B cell (primary cell): ENCODE results near the gene ZNF354B. TPM values are rescaled to one million over a fixed set of nuclear protein-coding genes. Genes with fewer than 3 reads are reported as not detected.
"Not testable (repeated sequence)": the region's sequence is repeated elsewhere in the genome, so short reads cannot be mapped to it uniquely, and the experiment has no call there.

ENCODE experiments used
- ATAC-seq: fragments of 200-7000 bp; cut with Tn5 transposase; one replicate; pipeline ENCODE4 v1.10.0; 2021; ENCODE audit warnings: low read depth, mild to moderate bottlenecking, moderate number of reproducible peaks, moderate library complexity
- CTCF ChIA-PET: fragments of 350-600 bp; sonication (Branson Sonifier 250); formaldehyde crosslinking; loops from one replicate; lab custom pipeline; 2021; ENCODE audit warnings: antibody characterized with exemption, inconsistent platforms; lab: Charles Lee
- POLR2A ChIA-PET: fragments of 350-600 bp; sonication (Branson Sonifier 250); formaldehyde crosslinking; loops from one replicate; lab custom pipeline; 2021; ENCODE audit warnings: antibody characterized with exemption; lab: Charles Lee
- DNase-seq: peaks from one replicate; pipeline ENCODE4 v3.0.0; 2013
- H2AFZ ChIP-seq: 2 replicates; pipeline ENCODE4 v1.6.1; 2012; ENCODE audit warnings: mild to moderate bottlenecking, low read depth, low read length; ENCODE audit not compliant: insufficient read depth, poor library complexity, severe bottlenecking
- H3K27ac ChIP-seq, 2 donors: 1 replicate in 1 of 2; 2 replicates in 1 of 2; pipeline ENCODE4 v1.5.1; 2012 to 2013; ENCODE audit warnings: low read length in 2 of 2, mild to moderate bottlenecking in 2 of 2, moderate library complexity in 1 of 2
- H3K27me3 ChIP-seq, 4 experiments: fragments of 200-600 bp in 1 of 4; sonication (generic) in 1 of 4; replicated peaks in 1 of 4; 1 replicate in 2 of 4; 2 replicates in 2 of 4; pipeline versions ENCODE4 v1.6.1 to v1.7.0; 2013 to 2016; ENCODE audit warnings: low read length in 3 of 4, mild to moderate bottlenecking in 2 of 4, mixed read lengths in 1 of 4, moderate library complexity in 1 of 4; ENCODE audit not compliant: insufficient read depth in 4 of 4, control insufficient read depth in 3 of 4; ENCODE audit errors: control extremely low read depth in 1 of 4
- H3K36me3 ChIP-seq, 2 experiments: replicated peaks in 1 of 2; 1 replicate in 1 of 2; 2 replicates in 1 of 2; pipeline versions ENCODE4 v1.6.1 to v1.7.1; 2013; ENCODE audit warnings: low read length in 1 of 2; ENCODE audit not compliant: insufficient read depth in 2 of 2, control insufficient read depth in 1 of 2; ENCODE audit errors: control extremely low read depth in 1 of 2, extremely low read depth in 1 of 2
- H3K4me1 ChIP-seq, 2 donors: fragments of 200-600 bp in 1 of 2; sonication (generic) in 1 of 2; 1 replicate in 1 of 2; 2 replicates in 1 of 2; pipeline versions ENCODE4 v1.5.1 to v1.6.1; 2013 to 2017; ENCODE audit warnings: low read length in 2 of 2; ENCODE audit not compliant: control insufficient read depth in 2 of 2, insufficient read depth in 2 of 2
- H3K4me2 ChIP-seq: replicated peaks from 2 replicates; pipeline ENCODE3; 2012; ENCODE audit warnings: mild to moderate bottlenecking, low read depth, low read length; ENCODE audit not compliant: poor library complexity, severe bottlenecking
- H3K4me3 ChIP-seq, 5 experiments: fragments of 200-600 bp in 1 of 5; sonication (generic) in 1 of 5; 1 replicate in 3 of 5; 2 replicates in 2 of 5; pipeline versions ENCODE4 v1.5.1 to v1.7.0; 2011 to 2016; ENCODE audit warnings: low read length in 4 of 5, mild to moderate bottlenecking in 4 of 5, low read depth in 2 of 5, control low read depth in 1 of 5, moderate library complexity in 1 of 5; ENCODE audit not compliant: insufficient read depth in 1 of 5; ENCODE audit errors: control extremely low read depth in 1 of 5, extremely low read depth in 1 of 5
- H3K79me2 ChIP-seq: fragments of 200-600 bp; sonication (generic); one replicate; pipeline ENCODE4 v1.6.0; 2016; ENCODE audit warnings: low read length; ENCODE audit not compliant: control insufficient read depth, insufficient read depth
- H3K9ac ChIP-seq: fragments of 200-600 bp; sonication (generic); 2 replicates; pipeline ENCODE4 v1.6.1; 2017; ENCODE audit warnings: mild to moderate bottlenecking, low read length, moderate library complexity
- H3K9me3 ChIP-seq, 3 donors: one replicate each; pipeline versions ENCODE4 v1.6.1 to v1.7.1; 2013; ENCODE audit warnings: low read length in 2 of 3; ENCODE audit not compliant: control insufficient read depth in 2 of 3, insufficient read depth in 1 of 3; ENCODE audit errors: control extremely low read depth in 1 of 3
- H4K20me1 ChIP-seq: 2 replicates; pipeline ENCODE4 v1.6.0; 2012; ENCODE audit warnings: mild to moderate bottlenecking, low read length; ENCODE audit not compliant: insufficient read depth, control insufficient read depth, poor library complexity, severe bottlenecking
- H3K27ac Mint-ChIP-seq: one replicate; pipeline ENCODE4 v1.8.0; 2021; ENCODE audit warnings: mixed read lengths
- H3K27me3 Mint-ChIP-seq: one replicate; pipeline ENCODE4 v1.8.0; 2021; ENCODE audit warnings: mixed read lengths
- H3K4me1 Mint-ChIP-seq: one replicate; pipeline ENCODE4 v1.8.0; 2021; ENCODE audit warnings: mixed read lengths
- H3K4me3 Mint-ChIP-seq: one replicate; pipeline ENCODE4 v1.8.0; 2021; ENCODE audit warnings: mixed read lengths
- H3K9me3 Mint-ChIP-seq: one replicate; pipeline ENCODE4 v1.8.0; 2022; ENCODE audit warnings: mixed read lengths; ENCODE audit not compliant: insufficient read depth
- EZH2 ChIP-seq: IDR thresholded peaks from 2 replicates; pipeline ENCODE4 v1.6.1; 2012; ENCODE audit warnings: borderline replicate concordance, low read depth, mild to moderate bottlenecking, moderate library complexity, low read length; ENCODE audit not compliant: insufficient read depth, poor library complexity, severe bottlenecking
- WGBS: methylation state at CpG from one replicate; pipeline ENCODE4 v1.1.5; 2013; ENCODE audit warnings: missing lambda C conversion rate; ENCODE audit not compliant: insufficient coverage; 5-methylcytosine and 5-hydroxymethylcytosine counted together
- intact Hi-C: fragments of 100-400 bp; cut with micrococcal nuclease; formaldehyde crosslinking; loops from one replicate; pipeline ENCODE4 v1.10.0; 2022
- polyA plus RNA-seq: library from polyadenylated mRNA; depleted of rRNA; stranded (reverse); fragments of >200 nt; gene quantifications from 2 replicates; pipeline ENCODE4 v1.2.3, GENCODE V29; 2012
- total RNA-seq, 2 donors: library from RNA; stranded (reverse); fragments of 120-200 nt in 1 of 2; gene quantifications; 1 replicate in 1 of 2; 2 replicates in 1 of 2; pipeline versions ENCODE4 v1.2.3 to v1.2.4, GENCODE V29; 2013 to 2022
- TF ChIP-seq, protein P1 (sequence below): fragments of 200-600 bp; IDR thresholded peaks from one replicate; pipeline ENCODE4 v1.8.0; 2022; ENCODE audit warnings: antibody characterized with exemption, mild to moderate bottlenecking

ZNF354B gene
- total and polyA plus RNA-seq, 2 donors (not counting 1 experiment from before 2014, with no cell fraction given), result 19.5 to 34.6 TPM

DNA sequence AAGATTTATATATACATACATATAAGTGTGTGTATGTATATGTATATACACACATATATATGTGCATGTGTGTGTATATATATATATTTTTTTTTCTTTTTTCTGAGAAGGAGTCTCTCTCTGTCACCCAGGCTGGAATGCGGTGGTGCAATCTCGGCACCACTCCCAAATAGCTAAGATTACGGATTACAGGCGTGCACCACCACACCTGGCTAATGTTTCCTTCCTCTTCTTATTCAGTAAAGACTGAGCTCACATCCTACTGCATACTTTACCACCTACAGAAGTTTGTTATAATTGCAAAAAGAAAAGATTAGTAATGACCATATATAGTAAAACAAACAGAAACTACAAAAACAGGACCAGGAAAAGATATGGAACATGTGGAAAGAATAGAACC lies 23.1 kb upstream of the ZNF354B start:
- Histone ChIP-seq H3K36me3 (no peaks in the 10 kb centered on the region), H3K4me3 (no peak overlapping the region), H4K20me1 (no peaks in the 10 kb centered on the region), H3K79me2 (no peaks in the 10 kb centered on the region), H3K4me1 (no peaks in the 10 kb centered on the region), H3K27me3 (no peaks in the 10 kb centered on the region), H3K4me2 (no peak overlapping the region), H2AFZ (no peak overlapping the region), H3K9ac (no peak overlapping the region), H3K9me3 (peaks cover 0 to 5% (median 0%) of the 10 kb centered on the region in 3 donors), H3K27ac (no peak overlapping the region)
- Mint-ChIP-seq H3K9me3 (no peaks in the 10 kb centered on the region), H3K4me1 (no peaks in the 10 kb centered on the region), H3K27ac (no peak overlapping the region), H3K4me3 (no peak overlapping the region), H3K27me3 (peaks cover 5% of the 10 kb centered on the region)
- POLR2A ChIA-PET, result no interaction called here
- CTCF ChIA-PET, result no interaction called here
- ATAC-seq (no peak), DNase-seq (no peak)
- WGBS, result 100% methylated on average over 4 of the region's 4 CpGs
- intact Hi-C loops, result loop anchor here (5.0 kb wide), 1 partner anchor 554 kb away; no protein-coding TSS in a partner anchor
- TF ChIP-seq, protein P1, sequence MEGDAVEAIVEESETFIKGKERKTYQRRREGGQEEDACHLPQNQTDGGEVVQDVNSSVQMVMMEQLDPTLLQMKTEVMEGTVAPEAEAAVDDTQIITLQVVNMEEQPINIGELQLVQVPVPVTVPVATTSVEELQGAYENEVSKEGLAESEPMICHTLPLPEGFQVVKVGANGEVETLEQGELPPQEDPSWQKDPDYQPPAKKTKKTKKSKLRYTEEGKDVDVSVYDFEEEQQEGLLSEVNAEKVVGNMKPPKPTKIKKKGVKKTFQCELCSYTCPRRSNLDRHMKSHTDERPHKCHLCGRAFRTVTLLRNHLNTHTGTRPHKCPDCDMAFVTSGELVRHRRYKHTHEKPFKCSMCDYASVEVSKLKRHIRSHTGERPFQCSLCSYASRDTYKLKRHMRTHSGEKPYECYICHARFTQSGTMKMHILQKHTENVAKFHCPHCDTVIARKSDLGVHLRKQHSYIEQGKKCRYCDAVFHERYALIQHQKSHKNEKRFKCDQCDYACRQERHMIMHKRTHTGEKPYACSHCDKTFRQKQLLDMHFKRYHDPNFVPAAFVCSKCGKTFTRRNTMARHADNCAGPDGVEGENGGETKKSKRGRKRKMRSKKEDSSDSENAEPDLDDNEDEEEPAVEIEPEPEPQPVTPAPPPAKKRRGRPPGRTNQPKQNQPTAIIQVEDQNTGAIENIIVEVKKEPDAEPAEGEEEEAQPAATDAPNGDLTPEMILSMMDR, result no peak
- no peak for TF ChIP-seq EZH2

DNA sequence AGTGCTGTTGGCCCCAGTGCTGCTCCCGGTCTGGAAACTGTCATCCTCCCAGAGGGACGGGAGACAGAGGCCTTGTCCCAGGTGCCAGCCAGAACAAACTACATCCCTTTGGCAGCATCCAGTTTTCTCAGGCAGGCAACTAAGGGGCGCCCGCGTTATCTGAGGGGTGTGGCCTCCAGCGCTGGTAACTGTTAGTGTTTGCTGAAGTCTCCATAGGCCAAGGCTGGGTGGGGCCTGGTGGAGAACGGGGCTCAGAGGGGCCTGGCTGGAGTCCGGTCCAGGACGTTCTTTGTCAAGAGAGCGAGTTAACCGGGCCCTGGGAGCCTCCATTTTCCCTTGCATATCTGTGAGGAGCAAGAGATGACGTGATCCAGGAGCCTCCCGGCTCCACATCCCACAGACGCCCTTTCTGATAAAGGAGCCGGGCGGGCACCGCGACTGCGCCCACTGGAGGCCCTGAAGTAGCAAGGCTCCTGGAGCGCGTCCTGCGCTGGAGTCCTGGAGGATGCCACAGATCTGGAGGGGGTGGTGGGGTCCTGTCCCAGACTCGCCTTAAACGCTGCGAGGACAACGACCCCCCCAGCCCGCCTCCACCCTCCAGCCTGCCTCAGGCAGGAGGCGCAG lies 20.9 kb upstream of the ZNF354B start:
- CTCF ChIA-PET, H3K9me3 Mint-ChIP-seq: not testable (repeated sequence)
- intact Hi-C loops, result loop anchor here (5.0 kb wide), 1 partner anchor 557 kb away; no protein-coding TSS in a partner anchor

More for the DNA sequence above, 20.9 kb upstream of the ZNF354B start:
- H3K4me1 Mint-ChIP-seq, H3K4me3 ChIP-seq, H4K20me1 ChIP-seq, H3K4me3 Mint-ChIP-seq, H3K9me3 ChIP-seq, H3K27ac Mint-ChIP-seq, H2AFZ ChIP-seq, H3K9ac ChIP-seq, H3K4me1 ChIP-seq, POLR2A ChIA-PET, H3K27me3 Mint-ChIP-seq, H3K27me3 ChIP-seq, DNase-seq, H3K4me2 ChIP-seq, H3K27ac ChIP-seq, ATAC-seq, H3K36me3 ChIP-seq, H3K79me2 ChIP-seq: not testable (repeated sequence)
- whole genome bisulfite sequencing, result 92% methylated on average over 25 of the region's 28 CpGs
